IMR-90 (cell line): Measurements from ENCODE around the gene APC. TPM values are rescaled to one million over a fixed set of nuclear protein-coding genes. Genes with fewer than 3 reads are reported as not detected.
A peak's percentile ranks its signal among the peaks of the same experiment; 100 is the strongest.

ENCODE experiments used
- ATAC-seq: fragments of 200-7000 bp; cut with Tn5 transposase; 2 replicates; pipeline ENCODE4 v1.9.1; 2020; ENCODE audit warnings: low read depth, mild to moderate bottlenecking, moderate library complexity
- BruUV-seq: library from RNA; stranded (reverse); fragments of 400-500 nt; replicated peaks from 2 replicates; lab custom pipeline; 2021; lab: Mats Ljungman, UMichigan
- CTCF ChIA-PET: fragments of 300-600 bp; formaldehyde crosslinking; extraction: SDS; loops from one replicate; lab custom pipeline; 2021; ENCODE audit warnings: antibody characterized with exemption; lab: Yijun Ruan, JAX
- POLR2A ChIA-PET: fragments of 300-600 bp; sonication (Branson Sonifier 250); formaldehyde crosslinking; loops from one replicate; lab custom pipeline; 2022; ENCODE audit warnings: antibody characterized with exemption; ENCODE audit not compliant: unreplicated experiment; lab: Charles Lee
- DNase-seq: peaks from one replicate; pipeline ENCODE4 v3.0.0; 2013
- H2AFZ ChIP-seq: replicated peaks from 2 replicates; pipeline ENCODE3; 2013; ENCODE audit warnings: low read length, mild to moderate bottlenecking; ENCODE audit not compliant: poor library complexity
- H2AK5ac ChIP-seq: 2 replicates; pipeline ENCODE4 v1.6.1; 2013; ENCODE audit warnings: low read depth, low read length, inconsistent platforms
- H2AK9ac ChIP-seq: replicated peaks from 2 replicates; pipeline ENCODE3; 2013; ENCODE audit warnings: mild to moderate bottlenecking, low read depth, low read length, moderate library complexity; ENCODE audit not compliant: poor library complexity
- H2BK120ac ChIP-seq: 2 replicates; pipeline ENCODE4 v1.6.1; 2013; ENCODE audit warnings: low read depth, low read length, inconsistent platforms
- H2BK15ac ChIP-seq: 3 replicates; pipeline ENCODE4 v1.6.1; 2013; ENCODE audit warnings: low read depth, low read length, inconsistent platforms
- H2BK20ac ChIP-seq: 2 replicates; pipeline ENCODE4 v1.6.1; 2013; ENCODE audit warnings: low read depth, mild to moderate bottlenecking, inconsistent platforms, low read length, moderate library complexity
- H2BK5ac ChIP-seq: 2 replicates; pipeline ENCODE4 v1.6.1; 2013; ENCODE audit warnings: mild to moderate bottlenecking, low read depth, low read length, inconsistent platforms; ENCODE audit not compliant: poor library complexity, severe bottlenecking
- H3K14ac ChIP-seq: replicated peaks from 2 replicates; pipeline ENCODE4 v1.6.1; 2013; ENCODE audit warnings: low read depth, low read length, inconsistent platforms
- H3K18ac ChIP-seq: 2 replicates; pipeline ENCODE4 v1.6.1; 2013; ENCODE audit warnings: low read depth, low read length, control low read depth
- H3K23ac ChIP-seq: 2 replicates; pipeline ENCODE4 v1.6.1; 2013; ENCODE audit warnings: low read depth, low read length, inconsistent platforms
- H3K27ac ChIP-seq: 2 replicates; pipeline ENCODE4 v1.5.1; 2013; ENCODE audit warnings: mild to moderate bottlenecking, control low read depth, low read length; ENCODE audit not compliant: insufficient read depth
- H3K27me3 ChIP-seq: 2 replicates; pipeline ENCODE4 v1.6.1; 2013; ENCODE audit warnings: low read length; ENCODE audit not compliant: control insufficient read depth, insufficient read depth
- H3K36me3 ChIP-seq: 2 replicates; pipeline ENCODE4 v1.6.1; 2013; ENCODE audit warnings: low read length, mixed read lengths; ENCODE audit not compliant: control insufficient read depth, insufficient read depth
- H3K4ac ChIP-seq: 2 replicates; pipeline ENCODE4 v1.6.1; 2013; ENCODE audit warnings: low read depth, low read length, inconsistent platforms
- H3K4me1 ChIP-seq: 2 replicates; pipeline ENCODE4 v1.6.1; 2013; ENCODE audit warnings: low read length, mixed read lengths; ENCODE audit not compliant: control insufficient read depth, insufficient read depth
- H3K4me2 ChIP-seq: 2 replicates; pipeline ENCODE4 v1.6.1; 2013; ENCODE audit warnings: low read depth, mild to moderate bottlenecking, control low read depth, low read length, moderate library complexity
- H3K4me3 ChIP-seq: 2 replicates; pipeline ENCODE4 v1.5.1; 2013; ENCODE audit warnings: low read depth, mild to moderate bottlenecking, control low read depth, low read length, moderate library complexity; ENCODE audit not compliant: insufficient read depth
- H3K56ac ChIP-seq: 2 replicates; pipeline ENCODE4 v1.6.1; 2013; ENCODE audit warnings: low read length, inconsistent platforms; ENCODE audit not compliant: insufficient read depth; ENCODE audit errors: extremely low read depth
- H3K79me1 ChIP-seq, 2 experiments: 2 replicates each; pipeline ENCODE4 v1.6.1; 2013; ENCODE audit warnings: low read length in 2 of 2, inconsistent platforms in 1 of 2, low read depth in 1 of 2
- H3K9ac ChIP-seq: 2 replicates; pipeline ENCODE4 v1.6.1; 2013; ENCODE audit warnings: low read depth, low read length, control low read depth
- H3K9me1 ChIP-seq: 2 replicates; pipeline ENCODE4 v1.6.1; 2013; ENCODE audit warnings: low read length, inconsistent platforms; ENCODE audit not compliant: insufficient read depth
- H3K9me3 ChIP-seq: 2 replicates; pipeline ENCODE4 v1.6.1; 2013; ENCODE audit warnings: low read length; ENCODE audit not compliant: control insufficient read depth, insufficient read depth
- H4K20me1 ChIP-seq: 2 replicates; pipeline ENCODE4 v1.6.1; 2013; ENCODE audit warnings: low read length, inconsistent platforms; ENCODE audit not compliant: insufficient read depth
- H4K5ac ChIP-seq: 2 replicates; pipeline ENCODE4 v1.6.1; 2013; ENCODE audit warnings: mild to moderate bottlenecking, low read depth, low read length, control low read depth
- H4K8ac ChIP-seq, 2 experiments: 2 replicates each; pipeline ENCODE4 v1.6.1; 2013; ENCODE audit warnings: low read depth in 2 of 2, low read length in 2 of 2, control low read depth in 1 of 2, inconsistent platforms in 1 of 2
- H4K91ac ChIP-seq: 2 replicates; pipeline ENCODE4 v1.6.1; 2013; ENCODE audit warnings: low read depth, low read length, inconsistent platforms; ENCODE audit not compliant: insufficient read depth
- BHLHE40 ChIP-seq: fragments of 150-350 bp; IDR thresholded peaks from 2 replicates; pipeline ENCODE4 v1.6.1; 2016; ENCODE audit warnings: mild to moderate bottlenecking, low read depth, low read length
- CEBPB ChIP-seq: IDR thresholded peaks from 2 replicates; pipeline ENCODE4 v1.6.1; 2012; ENCODE audit warnings: low read depth, low read length, improper control_type of control experiment
- CHD1 ChIP-seq: IDR thresholded peaks from 2 replicates; pipeline ENCODE4 v1.6.1; 2012; ENCODE audit warnings: low read depth, low read length, improper control_type of control experiment
- FOS ChIP-seq: fragments of 150-350 bp; IDR thresholded peaks from 2 replicates; pipeline ENCODE4 v1.6.1; 2016; ENCODE audit warnings: low read depth, low read length
- MAFK ChIP-seq: IDR thresholded peaks from 2 replicates; pipeline ENCODE4 v1.6.1; 2012; ENCODE audit warnings: low read depth, low read length, improper control_type of control experiment
- MAZ ChIP-seq: IDR thresholded peaks from 2 replicates; pipeline ENCODE4 v1.6.1; 2012; ENCODE audit warnings: low read depth, mild to moderate bottlenecking, low read length, improper control_type of control experiment, moderate library complexity, borderline replicate concordance
- MXI1 ChIP-seq: IDR thresholded peaks from 2 replicates; pipeline ENCODE4 v1.6.1; 2012; ENCODE audit warnings: low read depth, mild to moderate bottlenecking, low read length, moderate library complexity, borderline replicate concordance
- NFE2L2 ChIP-seq: fragments of 150-350 bp; IDR thresholded peaks from 2 replicates; pipeline ENCODE4 v1.6.1; 2016; ENCODE audit warnings: low read depth, mild to moderate bottlenecking, low read length
- POLR2A ChIP-seq: IDR thresholded peaks from 2 replicates; pipeline ENCODE4 v1.6.1; 2012; ENCODE audit warnings: mild to moderate bottlenecking, low read depth, low read length
- RAD21 ChIP-seq: IDR thresholded peaks from 2 replicates; pipeline ENCODE4 v1.6.1; 2012; ENCODE audit warnings: low read length, improper control_type of control experiment
- RCOR1 ChIP-seq: IDR thresholded peaks from 2 replicates; pipeline ENCODE4 v1.6.1; 2012; ENCODE audit warnings: mild to moderate bottlenecking, low read length, improper control_type of control experiment; ENCODE audit not compliant: insufficient replicate concordance
- RFX5 ChIP-seq: IDR thresholded peaks from 2 replicates; pipeline ENCODE4 v1.8.0; 2012; ENCODE audit warnings: low read depth, mild to moderate bottlenecking, low read length, moderate library complexity
- SMC3 ChIP-seq: fragments of 150-350 bp; IDR thresholded peaks from 2 replicates; pipeline ENCODE4 v1.6.1; 2016; ENCODE audit warnings: low read depth, mild to moderate bottlenecking, antibody characterized with exemption, low read length, moderate library complexity
- WGBS, 2 experiments: methylation state at CpG; one replicate each; pipeline versions ENCODE4 v1.1.5 to v1.1.7; 2013; ENCODE audit warnings: missing lambda C conversion rate in 2 of 2; ENCODE audit not compliant: insufficient read length in 1 of 2; ENCODE audit errors: extremely low coverage in 2 of 2; 5-methylcytosine and 5-hydroxymethylcytosine counted together
- dilution Hi-C: fragments of 300-500 bp; cut with HindIII; formaldehyde crosslinking; loops from one replicate; pipeline ENCODE4 v1.14.3; 2018; ENCODE audit warnings: low sequenced_read_pairs; ENCODE audit not compliant: unreplicated experiment
- in situ Hi-C: fragments of 300-500 bp; cut with MboI; formaldehyde crosslinking; loops from 3 replicates; pipeline ENCODE4 v1.14.3; 2019; ENCODE audit warnings: low sequenced_read_pairs, inconsistent platforms, mixed read lengths
- intact Hi-C: fragments of 100-400 bp; cut with micrococcal nuclease; formaldehyde crosslinking; loops from 2 replicates; pipeline ENCODE4 v1.10.0; 2022
- polyA plus RNA-seq, 3 experiments: library from polyadenylated mRNA; depleted of rRNA; stranded (reverse); fragments of >200 nt; gene quantifications; 2 replicates each; pipeline ENCODE4 v1.2.3, GENCODE V29; 2012; ENCODE audit warnings: low replicate concordance in 1 of 3
- total RNA-seq: library from RNA; depleted of rRNA; stranded (reverse); fragments of >200 nt; gene quantifications from 2 replicates; pipeline ENCODE4 v1.2.3, GENCODE V29; 2012
- TF ChIP-seq, protein P1 (sequence below): conservative IDR thresholded peaks from 2 replicates; pipeline ENCODE4 v1.5.1; 2012; ENCODE audit warnings: mild to moderate bottlenecking, low read depth, low read length, improper control_type of control experiment
- TF ChIP-seq, protein P2 (sequence below): fragments of 150-350 bp; IDR thresholded peaks from 2 replicates; pipeline ENCODE4 v1.6.1; 2016; ENCODE audit warnings: low read depth, mild to moderate bottlenecking, low read length, moderate library complexity, borderline replicate concordance
- TF ChIP-seq, protein P3 (sequence below): fragments of 150-350 bp; IDR thresholded peaks from 2 replicates; pipeline ENCODE4 v1.6.1; 2017; ENCODE audit warnings: mild to moderate bottlenecking, antibody characterized with exemption, low read length, low read depth

Gene APC
- total and polyA plus RNA-seq, 2 of the 4 experiments (the other 2 are of a cell fraction): 7.3 to 58.4 TPM

DNA sequence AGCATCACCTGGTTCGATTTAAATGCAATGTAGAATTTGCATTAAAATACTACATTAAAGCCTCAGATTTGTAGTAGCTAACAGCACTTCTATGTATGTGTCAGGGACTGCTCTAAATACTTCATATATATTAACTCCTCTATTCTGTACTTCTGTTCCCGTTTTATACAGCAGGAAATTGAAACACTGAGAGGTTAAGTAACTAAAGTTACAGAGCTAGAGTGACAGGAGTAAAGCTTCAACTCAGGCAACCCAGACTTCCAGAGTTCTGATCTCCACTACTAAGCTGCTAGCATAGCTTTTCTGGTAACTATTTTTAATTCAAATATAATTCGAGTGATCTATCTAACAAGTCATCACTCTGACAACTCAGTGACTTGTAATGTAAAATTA, 619 bp upstream of the APC start:
- DNase-seq (no peak), ATAC-seq (peak; percentile 6)
- no peaks in the 10 kb centered on the region for H3K36me3 ChIP-seq
- H3K27me3 ChIP-seq: no peaks in the 10 kb centered on the region
- no peaks in the 10 kb centered on the region for H3K9me1 ChIP-seq
- H3K27ac ChIP-seq: no peak overlapping the region
- intact Hi-C loops (no loop called here), dilution Hi-C loops (no loop called here), in situ Hi-C loops (no loop called here)
- no peak overlapping the region for H2BK20ac ChIP-seq
- H3K9me3 ChIP-seq: no peaks in the 10 kb centered on the region
- ChIA-PET CTCF (interaction anchor here (1.1 kb wide), 2 partner anchors 9 to 10 kb away, joined by 4 to 5 read pairs; no protein-coding TSS in a partner anchor), POLR2A (interaction anchor here (0.6 kb wide), 2 partner anchors 9 to 46 kb away, joined by 5 to 15 read pairs; no protein-coding TSS in a partner anchor)
- H3K56ac ChIP-seq: 0 out of 2 replicates have a peak overlapping the region, but pooled peaks have one; percentile 48
- no peak overlapping the region for H3K18ac ChIP-seq
- TF ChIP-seq MXI1 (no peak), MAZ (no peak), CEBPB (no peak), MAFK (no peak), CHD1 (no peak), BHLHE40 (no peak), SMC3 (no peak), POLR2A (no peak), RCOR1 (no peak), NFE2L2 (no peak), RFX5 (no peak), FOS (no peak), RAD21 (no peak)
- TF ChIP-seq, protein P1, sequence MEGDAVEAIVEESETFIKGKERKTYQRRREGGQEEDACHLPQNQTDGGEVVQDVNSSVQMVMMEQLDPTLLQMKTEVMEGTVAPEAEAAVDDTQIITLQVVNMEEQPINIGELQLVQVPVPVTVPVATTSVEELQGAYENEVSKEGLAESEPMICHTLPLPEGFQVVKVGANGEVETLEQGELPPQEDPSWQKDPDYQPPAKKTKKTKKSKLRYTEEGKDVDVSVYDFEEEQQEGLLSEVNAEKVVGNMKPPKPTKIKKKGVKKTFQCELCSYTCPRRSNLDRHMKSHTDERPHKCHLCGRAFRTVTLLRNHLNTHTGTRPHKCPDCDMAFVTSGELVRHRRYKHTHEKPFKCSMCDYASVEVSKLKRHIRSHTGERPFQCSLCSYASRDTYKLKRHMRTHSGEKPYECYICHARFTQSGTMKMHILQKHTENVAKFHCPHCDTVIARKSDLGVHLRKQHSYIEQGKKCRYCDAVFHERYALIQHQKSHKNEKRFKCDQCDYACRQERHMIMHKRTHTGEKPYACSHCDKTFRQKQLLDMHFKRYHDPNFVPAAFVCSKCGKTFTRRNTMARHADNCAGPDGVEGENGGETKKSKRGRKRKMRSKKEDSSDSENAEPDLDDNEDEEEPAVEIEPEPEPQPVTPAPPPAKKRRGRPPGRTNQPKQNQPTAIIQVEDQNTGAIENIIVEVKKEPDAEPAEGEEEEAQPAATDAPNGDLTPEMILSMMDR: no peak
- TF ChIP-seq, protein P2, sequence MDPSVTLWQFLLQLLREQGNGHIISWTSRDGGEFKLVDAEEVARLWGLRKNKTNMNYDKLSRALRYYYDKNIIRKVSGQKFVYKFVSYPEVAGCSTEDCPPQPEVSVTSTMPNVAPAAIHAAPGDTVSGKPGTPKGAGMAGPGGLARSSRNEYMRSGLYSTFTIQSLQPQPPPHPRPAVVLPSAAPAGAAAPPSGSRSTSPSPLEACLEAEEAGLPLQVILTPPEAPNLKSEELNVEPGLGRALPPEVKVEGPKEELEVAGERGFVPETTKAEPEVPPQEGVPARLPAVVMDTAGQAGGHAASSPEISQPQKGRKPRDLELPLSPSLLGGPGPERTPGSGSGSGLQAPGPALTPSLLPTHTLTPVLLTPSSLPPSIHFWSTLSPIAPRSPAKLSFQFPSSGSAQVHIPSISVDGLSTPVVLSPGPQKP: no peak
- TF ChIP-seq, protein P3, sequence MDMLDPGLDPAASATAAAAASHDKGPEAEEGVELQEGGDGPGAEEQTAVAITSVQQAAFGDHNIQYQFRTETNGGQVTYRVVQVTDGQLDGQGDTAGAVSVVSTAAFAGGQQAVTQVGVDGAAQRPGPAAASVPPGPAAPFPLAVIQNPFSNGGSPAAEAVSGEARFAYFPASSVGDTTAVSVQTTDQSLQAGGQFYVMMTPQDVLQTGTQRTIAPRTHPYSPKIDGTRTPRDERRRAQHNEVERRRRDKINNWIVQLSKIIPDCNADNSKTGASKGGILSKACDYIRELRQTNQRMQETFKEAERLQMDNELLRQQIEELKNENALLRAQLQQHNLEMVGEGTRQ: no peak
- H4K91ac ChIP-seq: no peak overlapping the region
- H2BK120ac ChIP-seq: no peak overlapping the region
- H3K4ac ChIP-seq: peak overlapping the region; percentile 58; the same call in 1 of the 2 replicates
- H3K14ac ChIP-seq: no peak overlapping the region
- peaks cover 7% of the 10 kb centered on the region for H3K4me1 ChIP-seq
- peak overlapping the region; percentile 4 to 70; a peak in 2 of 4 replicates for H4K8ac ChIP-seq
- peaks cover 17 to 49% of the 10 kb centered on the region in 2 experiments for H3K79me1 ChIP-seq
- H4K20me1 ChIP-seq: peaks cover 4% of the 10 kb centered on the region; the same call in 1 of the 2 replicates
- peak overlapping the region; percentile 40 for H2BK5ac ChIP-seq
- no CpG with 5 or more reads among the region's 3 CpGs for WGBS, 2 experiments
- no peak overlapping the region for H4K5ac ChIP-seq
- H2AK9ac ChIP-seq: no peak overlapping the region
- H2BK15ac ChIP-seq: no peak overlapping the region
- peak overlapping the region; percentile 97; the same call in 1 of the 2 replicates for H3K4me3 ChIP-seq
- no peak overlapping the region for H2AK5ac ChIP-seq
- peak overlapping the region; percentile 87 for H3K4me2 ChIP-seq
- peak overlapping the region; percentile 74; the same call in 1 of the 2 replicates for H3K23ac ChIP-seq
- H3K9ac ChIP-seq: no peak overlapping the region
- H2AFZ ChIP-seq: no peak overlapping the region
- no TSS peak for BruUV-seq
